ENCODE measurements around the gene SCARF1. TPM values are rescaled to one million over a fixed set of nuclear protein-coding genes. Genes with fewer than 3 reads are reported as not detected.

Gene SCARF1
- total RNA-seq, 2 experiments from 2014 or later, result 4.5 to 5.3 TPM

DNA sequence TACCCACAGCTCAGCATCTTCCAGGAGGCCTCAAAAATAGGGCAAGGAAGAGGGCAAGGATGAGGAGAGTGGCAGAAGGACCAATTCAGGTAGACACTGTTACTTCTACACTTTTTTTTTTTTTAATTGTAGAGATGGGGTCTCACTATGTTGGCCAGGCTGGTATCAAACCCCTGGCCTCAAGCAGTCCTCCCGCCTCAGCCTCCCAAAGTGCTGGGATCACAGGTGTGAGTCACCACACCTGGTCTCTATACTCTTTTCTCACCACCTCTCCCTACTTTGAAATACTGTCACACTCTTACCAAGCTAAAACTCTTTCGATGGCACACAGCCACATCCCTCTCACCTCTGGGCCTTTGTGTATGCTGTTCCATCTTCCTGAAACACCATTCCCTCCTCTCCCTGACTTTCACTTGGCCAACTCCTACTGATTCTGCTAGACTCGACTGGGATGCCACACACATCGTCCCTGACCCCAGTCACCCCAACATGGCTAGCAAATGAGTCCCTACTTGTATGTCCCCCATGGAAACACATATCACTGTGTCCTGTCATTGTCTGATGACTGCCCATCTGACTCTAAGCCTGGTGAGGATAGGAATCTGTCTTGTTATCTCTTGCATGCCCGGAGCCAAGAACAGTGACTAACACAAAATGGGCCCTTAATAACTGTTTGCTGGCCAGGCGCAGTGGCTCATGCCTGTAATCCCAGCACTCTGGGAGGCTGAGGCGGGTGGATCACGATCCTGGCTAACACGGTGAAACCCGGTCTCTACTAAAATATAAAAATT, 9.7 kb downstream of the SCARF1 start:
- ChIA-PET POLR2A (no interaction called here), CTCF (interaction anchor here (1.0 to 3.2 kb wide), 2 partner anchors 13 to 61 kb away, joined by 3 to 9 read pairs; partner anchors contain the start of gene RILP)
- no peaks in the 10 kb centered on the region for H3K36me3 Mint-ChIP-seq (ENCODE audit: low read depth)
- no peak for DNase-seq
- ATAC-seq, result no peak
- H3K27me3 Mint-ChIP-seq (ENCODE audit: low read depth), result peaks cover 3% of the 10 kb centered on the region
- no peaks in the 10 kb centered on the region for H3K4me1 Mint-ChIP-seq (ENCODE audit: low read depth)
- no peaks in the 10 kb centered on the region for H3K9me3 Mint-ChIP-seq (ENCODE audit: insufficient read depth)
- no peak overlapping the region for H3K4me3 Mint-ChIP-seq
- H3K27ac Mint-ChIP-seq, result no peak overlapping the region

DNA sequence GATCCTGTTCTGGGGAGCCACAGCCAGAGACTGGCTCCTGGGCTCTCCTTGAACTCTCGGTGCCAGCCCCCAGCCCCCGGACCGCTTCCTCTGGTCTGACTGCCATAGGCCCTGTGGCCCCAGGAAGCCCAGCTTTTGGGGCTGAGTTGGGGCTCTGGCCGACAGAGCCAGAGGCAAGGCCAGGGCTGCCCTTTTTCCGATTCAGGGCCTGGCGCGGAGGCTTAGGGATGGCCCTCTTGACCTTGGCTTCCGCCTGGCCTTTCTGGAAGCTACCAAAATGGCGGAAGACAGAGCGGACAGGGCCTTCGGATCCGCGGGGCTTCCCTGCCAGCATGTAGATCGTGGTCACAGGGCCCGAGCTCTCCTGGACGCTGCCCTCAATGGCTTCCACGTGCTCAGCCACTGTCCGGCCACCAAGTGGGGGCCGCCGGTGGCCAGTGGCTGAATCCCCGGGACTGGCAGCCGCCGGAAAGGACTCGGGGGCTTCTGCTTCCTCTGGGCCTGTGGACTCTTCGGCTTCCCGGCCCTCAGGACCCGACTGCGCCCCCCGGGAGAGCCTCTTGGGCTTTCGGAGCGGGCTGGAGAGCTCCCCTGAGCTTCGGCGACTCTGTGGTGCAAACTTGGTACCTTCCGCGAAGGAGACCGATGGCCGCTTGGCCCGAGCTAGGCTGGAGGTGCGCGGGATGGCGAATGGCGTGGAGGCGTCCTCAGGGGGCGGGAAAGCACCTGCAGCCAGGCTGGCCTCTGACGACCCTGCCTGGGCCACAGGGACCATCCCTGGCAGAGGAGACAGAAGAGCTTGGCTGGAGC, 10.5 kb downstream of the SCARF1 start:
- peaks cover 8% of the 10 kb centered on the region for H3K27me3 Mint-ChIP-seq (ENCODE audit: low read depth)
- no peak overlapping the region for H3K27ac Mint-ChIP-seq
- ATAC-seq (no peak), DNase-seq (no peak)
- H3K36me3 Mint-ChIP-seq (ENCODE audit: low read depth), result no peaks in the 10 kb centered on the region
- H3K9me3 Mint-ChIP-seq (ENCODE audit: insufficient read depth), result no peaks in the 10 kb centered on the region
- no peak overlapping the region for H3K4me3 Mint-ChIP-seq
- H3K4me1 Mint-ChIP-seq (ENCODE audit: low read depth), result peaks cover 6% of the 10 kb centered on the region
- ChIA-PET CTCF (interaction anchor here (1.0 kb wide), 1 partner anchor 14 kb away, joined by 3 read pairs; the partner anchor contains the start of gene RILP), POLR2A (no interaction called here)

DNA sequence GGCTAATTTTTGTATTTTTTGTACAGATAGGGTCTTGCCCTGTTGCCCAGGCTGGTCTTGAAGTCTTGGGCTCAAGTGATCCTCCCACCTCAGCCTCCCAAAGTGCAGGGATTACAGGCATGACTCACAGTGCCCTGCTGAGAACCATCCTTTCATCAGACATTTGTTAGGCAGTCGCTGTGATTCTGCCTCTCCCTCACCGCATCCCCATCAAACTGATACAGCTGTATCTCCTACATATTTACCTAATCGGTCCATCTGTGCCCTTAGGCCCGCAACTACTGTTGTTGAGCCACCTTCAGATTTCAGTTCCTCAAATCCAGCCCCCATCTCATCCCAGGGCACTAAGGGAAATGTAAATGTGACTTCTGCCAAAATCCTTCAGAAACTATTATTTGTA, 14.9 kb downstream of the SCARF1 start:
- Mint-ChIP-seq H3K27me3 (ENCODE audit: low read depth) (peaks cover 21% of the 10 kb centered on the region), H3K27ac (no peak overlapping the region), H3K36me3 (ENCODE audit: low read depth) (no peaks in the 10 kb centered on the region), H3K4me3 (no peak overlapping the region), H3K4me1 (ENCODE audit: low read depth) (peaks cover 28% of the 10 kb centered on the region), H3K9me3 (ENCODE audit: insufficient read depth) (no peaks in the 10 kb centered on the region)
- ATAC-seq, result no peak
- DNase-seq, result no peak
- ChIA-PET CTCF (interaction anchor here (0.6 to 6.6 kb wide), 37 partner anchors 9 to 429 kb away, joined by 3 to 94 read pairs (median 5); partner anchors contain the start of genes INPP5K, RILP and SCARF1), POLR2A (interaction anchor here (0.6 to 0.9 kb wide), 2 partner anchors 14 to 45 kb away, joined by 4 read pairs; no protein-coding TSS in a partner anchor)

DNA sequence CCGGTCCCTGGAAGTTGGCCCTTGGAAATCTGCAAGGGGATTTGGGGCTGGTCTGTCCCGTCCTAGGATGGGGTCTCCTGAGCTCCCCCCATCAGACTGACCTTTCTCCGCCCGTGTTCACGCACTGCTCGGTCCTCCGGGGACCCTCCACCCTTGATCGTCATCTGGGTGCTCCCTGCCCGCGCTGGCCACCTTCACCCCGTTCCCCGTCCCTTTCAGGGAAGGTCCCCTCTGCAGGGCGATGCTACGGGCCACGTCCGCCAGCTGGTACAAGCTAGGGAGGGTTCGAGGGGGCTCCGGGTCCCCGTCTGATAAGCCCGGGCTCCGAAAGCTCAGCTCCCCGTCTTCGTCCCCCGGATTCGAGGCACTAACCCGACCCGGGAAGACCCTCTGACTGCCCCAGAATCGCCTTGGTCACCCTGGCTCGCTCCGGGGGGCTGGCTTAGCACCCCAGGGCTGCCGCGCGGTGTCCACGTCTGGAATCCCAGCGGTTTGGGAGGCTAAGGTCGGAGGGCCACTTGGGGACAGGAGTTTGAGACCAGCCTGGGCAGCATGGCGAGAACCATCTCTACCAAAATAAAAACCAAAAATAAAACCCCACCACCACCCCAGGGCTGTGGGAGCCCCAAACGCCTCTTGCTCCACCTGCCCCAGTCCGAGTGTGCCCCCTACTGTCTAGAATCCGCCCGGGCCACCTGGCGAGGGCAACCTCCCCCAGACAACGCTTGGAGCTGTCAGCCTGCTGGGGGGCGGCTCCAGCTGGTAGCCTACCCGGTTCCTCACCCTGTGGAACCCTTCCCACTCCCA, 15.8 kb downstream of the SCARF1 start:
- H3K9me3 Mint-ChIP-seq (ENCODE audit: insufficient read depth), result no peaks in the 10 kb centered on the region
- POLR2A ChIA-PET, result interaction anchor here (0.6 to 2.2 kb wide), 4 partner anchors 10 to 55 kb away, joined by 3 to 6 read pairs (median 4); no protein-coding TSS in a partner anchor
- peak overlapping the region; percentile 78 for H3K27ac Mint-ChIP-seq

DNA sequence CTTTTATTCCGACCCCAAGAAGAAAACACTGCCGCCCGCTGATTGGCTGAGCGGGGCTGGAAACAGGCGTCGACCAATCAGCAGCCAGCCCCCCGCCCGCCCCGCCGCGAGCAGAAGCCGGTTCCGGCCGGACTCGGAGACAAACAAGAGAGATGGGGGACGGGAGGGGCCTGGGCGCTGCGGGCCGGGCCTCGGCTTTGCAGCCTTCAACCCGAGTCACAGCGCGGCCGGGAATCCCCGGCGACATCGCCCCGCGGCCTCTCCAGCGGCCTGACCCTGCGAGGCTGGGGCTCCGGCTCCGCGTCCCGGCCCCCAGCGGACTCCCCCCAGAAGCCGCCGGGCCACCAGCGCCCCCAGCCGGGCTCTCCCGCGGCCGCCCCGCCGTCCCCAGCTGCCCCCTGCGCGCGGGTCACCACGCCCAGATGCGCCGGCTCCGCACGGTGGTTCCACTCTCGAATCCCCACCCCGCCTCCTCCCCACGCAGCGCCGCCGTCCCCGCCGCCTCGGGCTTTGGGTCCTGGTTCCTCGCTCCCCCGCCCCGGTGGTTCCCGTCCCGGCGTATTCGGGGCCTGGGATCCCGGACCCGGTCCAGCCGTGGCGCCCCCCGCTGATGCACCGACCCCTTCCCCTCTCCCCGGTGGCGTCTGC, 16.6 kb downstream of the SCARF1 start:
- H3K9me3 Mint-ChIP-seq (ENCODE audit: insufficient read depth), result no peaks in the 10 kb centered on the region
- ChIA-PET CTCF (interaction anchor here (0.8 to 6.6 kb wide), 16 partner anchors 10 to 297 kb away, joined by 3 to 94 read pairs (median 9); partner anchors contain the start of genes INPP5K and RILP), POLR2A (interaction anchor here (1.2 to 2.2 kb wide), 2 partner anchors 10 to 55 kb away, joined by 3 to 6 read pairs; no protein-coding TSS in a partner anchor)
- H3K4me3 Mint-ChIP-seq, result peak overlapping the region; percentile 85
- ATAC-seq (peak; percentile 85), DNase-seq (peak; percentile 94)
- peaks cover 28% of the 10 kb centered on the region for H3K4me1 Mint-ChIP-seq (ENCODE audit: low read depth)
- H3K36me3 Mint-ChIP-seq (ENCODE audit: low read depth), result no peaks in the 10 kb centered on the region
- peaks cover 22% of the 10 kb centered on the region for H3K27me3 Mint-ChIP-seq (ENCODE audit: low read depth)
- H3K27ac Mint-ChIP-seq, result peak overlapping the region; percentile 77

More for the DNA sequence above, 15.8 kb downstream of the SCARF1 start:
- peak overlapping the region; percentile 80 for H3K4me3 Mint-ChIP-seq
- CTCF ChIA-PET, result interaction anchor here (0.6 to 6.6 kb wide), 40 partner anchors 10 to 428 kb away, joined by 3 to 94 read pairs (median 4); partner anchors contain the start of genes INPP5K, RILP and SCARF1
- H3K27me3 Mint-ChIP-seq (ENCODE audit: low read depth), result peaks cover 22% of the 10 kb centered on the region
- no peaks in the 10 kb centered on the region for H3K36me3 Mint-ChIP-seq (ENCODE audit: low read depth)
- peaks cover 28% of the 10 kb centered on the region for H3K4me1 Mint-ChIP-seq (ENCODE audit: low read depth)
- DNase-seq, result peak; percentile 88
- ATAC-seq, result peak; percentile 34

DNA sequence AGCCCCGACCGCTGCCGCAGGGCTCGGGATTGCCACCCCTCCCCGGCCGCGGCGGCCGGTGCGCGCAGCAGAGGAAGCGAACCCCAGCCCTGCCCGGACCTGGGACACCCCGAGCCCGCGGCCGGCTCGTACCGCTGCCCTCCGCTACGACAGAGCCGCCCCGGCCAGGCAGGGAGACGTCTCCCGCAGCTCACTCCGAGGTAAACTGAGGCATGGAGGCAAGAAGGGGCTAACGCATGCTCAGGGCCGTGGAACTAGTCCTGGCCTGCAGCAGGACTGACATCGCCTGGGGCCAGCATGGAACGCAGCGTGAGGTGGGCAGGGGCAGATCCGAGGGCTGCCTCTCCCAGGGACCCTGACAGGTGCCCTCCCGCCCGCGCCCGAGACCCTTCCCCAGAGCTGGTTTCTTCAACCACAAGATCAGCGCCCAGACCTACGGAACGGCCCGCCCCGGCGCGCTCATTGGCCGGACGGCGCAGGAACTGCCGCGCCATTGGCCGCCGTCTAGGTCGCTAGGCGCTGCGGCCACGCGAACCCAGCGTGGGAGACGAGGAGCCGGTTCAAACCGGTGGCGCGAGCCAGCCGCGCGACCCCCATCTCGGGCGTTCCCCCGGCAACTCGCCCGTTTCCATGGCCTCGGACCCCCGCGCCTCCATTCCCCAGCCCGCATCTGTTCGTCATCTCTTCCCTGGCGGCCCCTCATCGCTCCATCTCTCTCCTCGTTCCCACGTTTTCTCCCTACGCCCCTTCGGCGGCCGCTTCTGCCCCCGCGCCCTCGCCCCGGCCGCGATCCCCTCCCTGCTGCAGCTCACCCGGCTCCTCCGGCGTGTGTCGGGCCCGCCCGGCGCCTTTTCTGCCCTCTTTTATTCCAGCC, 17.3 kb downstream of the SCARF1 start, which contains the start of gene SLC43A2:
Gene SLC43A2, minus strand, starts transcription at position 853 of the 874 bp plus-strand sequence. CDS start 960 bp downstream, outside the sequence.
- Mint-ChIP-seq H3K4me3 (peak within 1 kb of the TSS; percentile 85), H3K9me3 (ENCODE audit: insufficient read depth) (no peaks in the 10 kb centered on the region), H3K4me1 (ENCODE audit: low read depth) (peaks cover 28% of the 10 kb centered on the region), H3K36me3 (ENCODE audit: low read depth) (no peaks in the 10 kb centered on the region), H3K27me3 (ENCODE audit: low read depth) (peaks cover 22% of the 10 kb centered on the region), H3K27ac (peak within 1 kb of the TSS; percentile 78)
- CTCF ChIA-PET, result interaction anchor here (2.0 to 6.6 kb wide), 4 partner anchors 10 to 112 kb away, joined by 12 to 94 read pairs (median 18); partner anchors contain the start of gene INPP5K
- DNase-seq (peak; percentile 78), ATAC-seq (peak; percentile 78)
- POLR2A ChIA-PET, result interaction anchor here (0.5 to 2.2 kb wide), 3 partner anchors 21 to 260 kb away, joined by 3 to 6 read pairs (median 5); no protein-coding TSS in a partner anchor

DNA sequence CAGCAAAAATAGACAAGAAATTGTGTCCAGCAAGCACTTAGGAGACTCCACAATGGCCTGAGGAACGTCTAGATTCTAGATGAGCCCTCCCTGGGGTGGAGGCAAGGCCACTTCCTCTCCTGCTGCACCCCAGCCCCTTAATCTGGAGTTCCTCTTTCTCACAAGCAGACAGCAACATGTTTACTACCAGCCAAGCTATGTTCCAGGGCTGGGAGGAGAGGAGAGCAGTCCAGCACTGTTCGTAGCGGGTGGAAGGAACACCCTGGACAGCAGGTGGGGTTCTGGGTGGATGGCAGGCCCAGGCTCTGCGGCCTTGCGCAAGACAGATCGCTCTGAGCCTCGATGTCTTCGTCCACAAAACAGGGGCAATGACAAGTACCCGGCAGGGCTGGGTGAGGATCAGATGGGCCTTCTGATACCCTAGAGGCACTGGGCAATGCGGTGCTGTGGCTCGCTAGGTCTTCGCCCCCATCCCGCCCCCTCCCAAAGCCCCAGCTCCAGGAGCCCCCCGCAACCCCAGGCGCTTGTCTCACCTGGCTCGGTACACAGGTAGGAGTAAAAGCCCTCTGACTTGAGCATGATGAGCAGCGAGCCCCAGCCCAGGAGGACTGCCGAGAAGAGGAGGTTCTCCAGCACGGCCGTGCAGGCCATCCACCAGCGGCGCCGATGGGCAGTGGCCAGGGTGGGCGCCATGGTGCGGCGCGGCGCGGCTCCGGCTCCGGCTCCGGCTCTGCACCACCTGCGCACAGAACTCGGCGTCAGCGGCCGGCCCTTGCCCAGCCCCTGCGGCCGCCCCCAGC, 18.1 kb downstream of the SCARF1 start:
- Mint-ChIP-seq H3K36me3 (ENCODE audit: low read depth) (no peaks in the 10 kb centered on the region), H3K4me1 (ENCODE audit: low read depth) (peaks cover 28% of the 10 kb centered on the region), H3K9me3 (ENCODE audit: insufficient read depth) (no peaks in the 10 kb centered on the region), H3K4me3 (peak overlapping the region; percentile 40), H3K27ac (no peak overlapping the region), H3K27me3 (ENCODE audit: low read depth) (peaks cover 22% of the 10 kb centered on the region)
- ATAC-seq, result no peak
- ChIA-PET CTCF (interaction anchor here (1.4 to 6.6 kb wide), 2 partner anchors 54 to 262 kb away, joined by 3 to 94 read pairs; no protein-coding TSS in a partner anchor), POLR2A (interaction anchor here (0.5 to 2.2 kb wide), 3 partner anchors 20 to 259 kb away, joined by 3 to 6 read pairs (median 5); no protein-coding TSS in a partner anchor)
- DNase-seq, result no peak

DNA sequence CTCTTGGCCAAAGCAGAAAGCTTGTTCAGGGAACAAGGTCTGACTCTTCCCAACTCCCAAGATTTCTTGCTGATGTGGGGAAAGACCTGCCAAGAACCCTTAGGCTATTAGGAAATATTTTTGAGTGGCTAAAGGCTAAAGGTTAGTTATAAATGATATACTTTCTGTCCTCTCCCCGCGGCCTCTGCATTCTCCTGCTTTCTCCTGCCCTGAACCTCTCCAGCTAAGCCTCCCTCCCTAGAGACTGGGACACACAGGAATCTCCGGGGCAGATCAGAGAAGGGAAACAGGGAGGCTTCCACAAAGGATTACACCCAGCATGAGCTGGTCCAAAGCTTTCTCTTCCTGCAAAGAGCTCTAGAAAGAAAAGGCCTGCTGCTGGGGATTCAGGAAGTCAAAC, 19.2 kb downstream of the SCARF1 start:
- H3K27me3 Mint-ChIP-seq (ENCODE audit: low read depth), result peaks cover 19% of the 10 kb centered on the region
- DNase-seq, result no peak
- H3K4me1 Mint-ChIP-seq (ENCODE audit: low read depth), result peaks cover 28% of the 10 kb centered on the region
- H3K36me3 Mint-ChIP-seq (ENCODE audit: low read depth), result no peaks in the 10 kb centered on the region
- ChIA-PET POLR2A (interaction anchor here (1.0 kb wide), 1 partner anchor 22 kb away, joined by 3 read pairs; no protein-coding TSS in a partner anchor), CTCF (interaction anchor here (1.4 to 6.6 kb wide), 2 partner anchors 53 to 261 kb away, joined by 3 to 94 read pairs; no protein-coding TSS in a partner anchor)
- H3K9me3 Mint-ChIP-seq (ENCODE audit: insufficient read depth), result no peaks in the 10 kb centered on the region
- H3K27ac Mint-ChIP-seq, result no peak overlapping the region
- H3K4me3 Mint-ChIP-seq, result no peak overlapping the region
- no peak for ATAC-seq

DNA sequence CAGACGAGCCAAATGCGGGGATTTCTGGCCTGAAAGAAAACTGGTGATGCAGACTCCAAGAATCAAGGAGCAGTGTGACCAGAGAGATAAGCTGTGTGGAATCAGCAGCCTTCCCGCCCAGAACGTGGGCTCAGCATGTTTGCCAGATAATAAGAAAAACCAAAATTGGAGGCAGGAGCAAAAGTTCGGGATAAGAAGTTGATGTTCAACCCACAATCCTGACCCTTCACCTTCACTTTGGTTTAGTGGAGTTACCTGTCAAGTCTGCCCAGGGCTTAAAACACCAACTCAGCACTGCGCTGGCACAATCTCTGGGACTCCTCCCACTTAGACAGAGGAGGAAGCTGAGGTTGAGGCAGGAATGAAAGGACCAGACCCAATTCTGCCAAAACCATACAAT, 20.0 kb downstream of the SCARF1 start:
- POLR2A ChIA-PET, result no interaction called here
- H3K27me3 Mint-ChIP-seq (ENCODE audit: low read depth), result peaks cover 17% of the 10 kb centered on the region
- no peaks in the 10 kb centered on the region for H3K9me3 Mint-ChIP-seq (ENCODE audit: insufficient read depth)
- ATAC-seq (no peak), DNase-seq (no peak)
- H3K4me1 Mint-ChIP-seq (ENCODE audit: low read depth), result peaks cover 26% of the 10 kb centered on the region
- H3K36me3 Mint-ChIP-seq (ENCODE audit: low read depth), result no peaks in the 10 kb centered on the region
- no peak overlapping the region for H3K27ac Mint-ChIP-seq
- CTCF ChIA-PET, result interaction anchor here (1.4 to 6.6 kb wide), 2 partner anchors 52 to 260 kb away, joined by 3 to 94 read pairs; no protein-coding TSS in a partner anchor
- H3K4me3 Mint-ChIP-seq, result no peak overlapping the region
